ENCODE measurements around the gene CHURC1. TPM values are rescaled to one million over a fixed set of nuclear protein-coding genes. Genes with fewer than 3 reads are reported as not detected.

The CHURC1 gene
- total and polyA plus RNA-seq, 2 of the 4 experiments (the other 2 are of a cell fraction), result 38.0 to 69.5 TPM

GRCh38 chr14:64935508-64935907 is 21.3 kb downstream of the CHURC1 start:
- no peak overlapping the region for H2BK5ac ChIP-seq (ENCODE audit: low read depth, low read length, poor library complexity, severe bottlenecking)
- POLR2A ChIA-PET (ENCODE audit: unreplicated experiment), result no interaction called here
- no peak overlapping the region for H4K8ac ChIP-seq (ENCODE audit: low read depth in 2 of 2, low read length in 2 of 2)
- no peak overlapping the region for H3K27ac ChIP-seq (ENCODE audit: insufficient read depth, low read length)
- no peak overlapping the region for H2AK5ac ChIP-seq (ENCODE audit: low read depth, low read length)
- no peak overlapping the region for H2BK120ac ChIP-seq (ENCODE audit: low read depth, low read length)
- no peaks in the 10 kb centered on the region; the same call in 1 of the 2 replicates for H4K20me1 ChIP-seq (ENCODE audit: insufficient read depth, low read length)
- no peak overlapping the region for H2BK15ac ChIP-seq (ENCODE audit: low read depth, low read length)
- H2BK20ac ChIP-seq (ENCODE audit: low read depth, low read length), result no peak overlapping the region
- BruUV-seq (replicated peaks), result no TSS peak
- H2AFZ ChIP-seq (replicated peaks; ENCODE audit: low read length, poor library complexity), result no peak overlapping the region
- no peak overlapping the region for H3K18ac ChIP-seq (ENCODE audit: low read depth, low read length)
- dilution Hi-C loops (cut with HindIII; ENCODE audit: low sequenced_read_pairs, unreplicated experiment) (no loop called here), intact Hi-C loops (cut with micrococcal nuclease) (no loop called here), in situ Hi-C loops (cut with MboI; ENCODE audit: low sequenced_read_pairs) (no loop called here)
- H3K4ac ChIP-seq (ENCODE audit: low read depth, low read length), result no peak overlapping the region
- H4K91ac ChIP-seq (ENCODE audit: insufficient read depth, low read depth, low read length), result no peak overlapping the region
- H3K56ac ChIP-seq (ENCODE audit: extremely low read depth, insufficient read depth, low read length), result no peak overlapping the region
- no CpG with 5 or more reads among the region's 2 CpGs for WGBS, 2 experiments (ENCODE audit: extremely low coverage in 2 of 2, insufficient read length in 1 of 2)
- no peak overlapping the region for H3K14ac ChIP-seq (replicated peaks; ENCODE audit: low read depth, low read length)
- no peak overlapping the region; the same call in 1 of the 2 replicates for H3K23ac ChIP-seq (ENCODE audit: low read depth, low read length)
- H3K4me1 ChIP-seq (ENCODE audit: control insufficient read depth, insufficient read depth, low read length), result no peaks in the 10 kb centered on the region
- no peak overlapping the region for H3K4me3 ChIP-seq (ENCODE audit: insufficient read depth, low read depth, low read length)
- no peak overlapping the region for H3K9ac ChIP-seq (ENCODE audit: low read depth, low read length)
- TF ChIP-seq CEBPB (IDR thresholded peaks at IDR 0.05; ENCODE audit: low read depth, low read length) (no peak), RCOR1 (IDR thresholded peaks at IDR 0.05; ENCODE audit: insufficient replicate concordance, low read length) (no peak), MAFK (IDR thresholded peaks at IDR 0.05; ENCODE audit: low read depth, low read length) (no peak), RAD21 (IDR thresholded peaks at IDR 0.05; ENCODE audit: low read length) (no peak), BHLHE40 (IDR thresholded peaks at IDR 0.05; ENCODE audit: low read depth, low read length) (no peak), FOS (IDR thresholded peaks at IDR 0.05; ENCODE audit: low read depth, low read length) (no peak), POLR2A (IDR thresholded peaks at IDR 0.05; ENCODE audit: low read depth, low read length) (no peak), MXI1 (IDR thresholded peaks at IDR 0.05; ENCODE audit: borderline replicate concordance, low read depth, low read length) (no peak), CTCF (conservative IDR thresholded peaks at IDR 0.05; ENCODE audit: low read depth, low read length) (no peak), USF2 (IDR thresholded peaks at IDR 0.05; ENCODE audit: low read depth, low read length) (no peak), ELK1 (IDR thresholded peaks at IDR 0.05; ENCODE audit: borderline replicate concordance, low read depth, low read length) (no peak), RFX5 (IDR thresholded peaks at IDR 0.05; ENCODE audit: low read depth, low read length) (no peak), MAZ (IDR thresholded peaks at IDR 0.05; ENCODE audit: borderline replicate concordance, low read depth, low read length) (no peak), NFE2L2 (IDR thresholded peaks at IDR 0.05; ENCODE audit: low read depth, low read length) (no peak), CHD1 (IDR thresholded peaks at IDR 0.05; ENCODE audit: low read depth, low read length) (no peak), SMC3 (IDR thresholded peaks at IDR 0.05; ENCODE audit: low read depth, low read length) (no peak)
- no peak overlapping the region for H3K4me2 ChIP-seq (ENCODE audit: low read depth, low read length)
- no peaks in the 10 kb centered on the region for H3K27me3 ChIP-seq (ENCODE audit: control insufficient read depth, insufficient read depth, low read length)
- no peak overlapping the region for H4K5ac ChIP-seq (ENCODE audit: low read depth, low read length)
- H3K79me1 ChIP-seq (ENCODE audit: low read depth in 1 of 2, low read length in 2 of 2), result peaks cover 0 to 7% of the 10 kb centered on the region in 2 experiments; a peak in 3 of 4 replicates
- H3K9me1 ChIP-seq (ENCODE audit: insufficient read depth, low read length), result peaks cover 4% of the 10 kb centered on the region; the same call in 1 of the 2 replicates
- no peak for ATAC-seq (ENCODE audit: low read depth)
- H3K36me3 ChIP-seq (ENCODE audit: control insufficient read depth, insufficient read depth, low read length), result peaks cover 7% of the 10 kb centered on the region
- DNase-seq, result no peak
- no peaks in the 10 kb centered on the region for H3K9me3 ChIP-seq (ENCODE audit: control insufficient read depth, insufficient read depth, low read length)
- CTCF ChIA-PET, result interaction anchor here (1.1 kb wide), 1 partner anchor 25 kb away, joined by 3 read pairs; no protein-coding TSS in a partner anchor
- H2AK9ac ChIP-seq (replicated peaks; ENCODE audit: low read depth, low read length, poor library complexity), result no peak overlapping the region
